ENCODE data around the gene MMP24. TPM values are rescaled to one million over a fixed set of nuclear protein-coding genes. Genes with fewer than 3 reads are reported as not detected.

MMP24 gene
- total RNA-seq, 1 experiment from 2014 or later, result 7.1 TPM

DNA sequence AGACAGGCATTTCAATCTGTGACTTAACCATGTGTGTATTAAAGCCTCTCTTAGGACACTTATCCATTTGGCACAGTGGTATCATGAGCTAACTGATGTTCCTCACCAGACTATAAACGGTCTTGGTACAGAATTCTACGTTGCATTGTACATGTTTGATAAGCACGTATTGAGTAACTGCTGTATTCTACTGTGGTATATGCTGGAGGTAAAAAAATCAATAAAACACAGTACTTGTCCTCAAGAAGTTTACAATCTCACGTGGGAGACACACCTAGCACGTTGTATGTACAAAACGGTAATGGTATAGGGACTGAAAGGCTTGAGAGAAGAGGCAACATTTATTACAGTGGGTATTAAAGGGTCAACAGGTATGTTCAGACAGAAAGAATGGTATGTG is 98.9 kb downstream of the MMP24 start:
- Histone ChIP-seq H3K4me3 (ENCODE audit: low read depth in 2 of 2, low read length in 2 of 2) (no peak overlapping the region), H3K4me1 (ENCODE audit: control insufficient read depth, insufficient read depth, low read length) (peaks cover 38% of the 10 kb centered on the region), H3K27ac (ENCODE audit: low read length) (peak overlapping the region; percentile 58), H3K36me3 (ENCODE audit: control insufficient read depth, insufficient read depth, low read length) (no peaks in the 10 kb centered on the region), H3K27me3 (ENCODE audit: control insufficient read depth, insufficient read depth, low read length) (no peaks in the 10 kb centered on the region), H3K9me3 (ENCODE audit: control insufficient read depth, insufficient read depth, low read depth, low read length) (no peaks in the 10 kb centered on the region)
- ChIA-PET POLR2A (interaction anchor here (0.7 kb wide), 1 partner anchor 86 kb away, joined by 3 read pairs; no protein-coding TSS in a partner anchor), CTCF (no interaction called here)
- in situ Hi-C loops (cut with HindIII; ENCODE audit: low pct_unique_long_range_greater_than_20kb, low sequenced_read_pairs), result no loop called here
- DNase-seq (ENCODE audit: low read depth, low spot score) (no peak), ATAC-seq (no peak)
- no TSS peak for BruUV-seq (replicated peaks)
- intact Hi-C loops (cut with micrococcal nuclease; ENCODE audit: unreplicated experiment), result no loop called here
- TF ChIP-seq, protein P1, sequence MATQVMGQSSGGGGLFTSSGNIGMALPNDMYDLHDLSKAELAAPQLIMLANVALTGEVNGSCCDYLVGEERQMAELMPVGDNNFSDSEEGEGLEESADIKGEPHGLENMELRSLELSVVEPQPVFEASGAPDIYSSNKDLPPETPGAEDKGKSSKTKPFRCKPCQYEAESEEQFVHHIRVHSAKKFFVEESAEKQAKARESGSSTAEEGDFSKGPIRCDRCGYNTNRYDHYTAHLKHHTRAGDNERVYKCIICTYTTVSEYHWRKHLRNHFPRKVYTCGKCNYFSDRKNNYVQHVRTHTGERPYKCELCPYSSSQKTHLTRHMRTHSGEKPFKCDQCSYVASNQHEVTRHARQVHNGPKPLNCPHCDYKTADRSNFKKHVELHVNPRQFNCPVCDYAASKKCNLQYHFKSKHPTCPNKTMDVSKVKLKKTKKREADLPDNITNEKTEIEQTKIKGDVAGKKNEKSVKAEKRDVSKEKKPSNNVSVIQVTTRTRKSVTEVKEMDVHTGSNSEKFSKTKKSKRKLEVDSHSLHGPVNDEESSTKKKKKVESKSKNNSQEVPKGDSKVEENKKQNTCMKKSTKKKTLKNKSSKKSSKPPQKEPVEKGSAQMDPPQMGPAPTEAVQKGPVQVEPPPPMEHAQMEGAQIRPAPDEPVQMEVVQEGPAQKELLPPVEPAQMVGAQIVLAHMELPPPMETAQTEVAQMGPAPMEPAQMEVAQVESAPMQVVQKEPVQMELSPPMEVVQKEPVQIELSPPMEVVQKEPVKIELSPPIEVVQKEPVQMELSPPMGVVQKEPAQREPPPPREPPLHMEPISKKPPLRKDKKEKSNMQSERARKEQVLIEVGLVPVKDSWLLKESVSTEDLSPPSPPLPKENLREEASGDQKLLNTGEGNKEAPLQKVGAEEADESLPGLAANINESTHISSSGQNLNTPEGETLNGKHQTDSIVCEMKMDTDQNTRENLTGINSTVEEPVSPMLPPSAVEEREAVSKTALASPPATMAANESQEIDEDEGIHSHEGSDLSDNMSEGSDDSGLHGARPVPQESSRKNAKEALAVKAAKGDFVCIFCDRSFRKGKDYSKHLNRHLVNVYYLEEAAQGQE (IDR thresholded peaks at IDR 0.05; ENCODE audit: insufficient read depth in 1 of 2, low read depth in 2 of 2, low read length in 1 of 2), result no peak
- TF ChIP-seq SIN3A (IDR thresholded peaks at IDR 0.05; ENCODE audit: borderline replicate concordance, insufficient read depth, low read depth, low read length) (no peak), POLR2AphosphoS5 (IDR thresholded peaks at IDR 0.05; ENCODE audit: low read depth, low read length) (no peak), TCF7L2 (IDR thresholded peaks at IDR 0.05; ENCODE audit: low read depth, low read length) (no peak)
- TF ChIP-seq, protein P2, sequence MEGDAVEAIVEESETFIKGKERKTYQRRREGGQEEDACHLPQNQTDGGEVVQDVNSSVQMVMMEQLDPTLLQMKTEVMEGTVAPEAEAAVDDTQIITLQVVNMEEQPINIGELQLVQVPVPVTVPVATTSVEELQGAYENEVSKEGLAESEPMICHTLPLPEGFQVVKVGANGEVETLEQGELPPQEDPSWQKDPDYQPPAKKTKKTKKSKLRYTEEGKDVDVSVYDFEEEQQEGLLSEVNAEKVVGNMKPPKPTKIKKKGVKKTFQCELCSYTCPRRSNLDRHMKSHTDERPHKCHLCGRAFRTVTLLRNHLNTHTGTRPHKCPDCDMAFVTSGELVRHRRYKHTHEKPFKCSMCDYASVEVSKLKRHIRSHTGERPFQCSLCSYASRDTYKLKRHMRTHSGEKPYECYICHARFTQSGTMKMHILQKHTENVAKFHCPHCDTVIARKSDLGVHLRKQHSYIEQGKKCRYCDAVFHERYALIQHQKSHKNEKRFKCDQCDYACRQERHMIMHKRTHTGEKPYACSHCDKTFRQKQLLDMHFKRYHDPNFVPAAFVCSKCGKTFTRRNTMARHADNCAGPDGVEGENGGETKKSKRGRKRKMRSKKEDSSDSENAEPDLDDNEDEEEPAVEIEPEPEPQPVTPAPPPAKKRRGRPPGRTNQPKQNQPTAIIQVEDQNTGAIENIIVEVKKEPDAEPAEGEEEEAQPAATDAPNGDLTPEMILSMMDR (IDR thresholded peaks at IDR 0.05), result no peak

DNA sequence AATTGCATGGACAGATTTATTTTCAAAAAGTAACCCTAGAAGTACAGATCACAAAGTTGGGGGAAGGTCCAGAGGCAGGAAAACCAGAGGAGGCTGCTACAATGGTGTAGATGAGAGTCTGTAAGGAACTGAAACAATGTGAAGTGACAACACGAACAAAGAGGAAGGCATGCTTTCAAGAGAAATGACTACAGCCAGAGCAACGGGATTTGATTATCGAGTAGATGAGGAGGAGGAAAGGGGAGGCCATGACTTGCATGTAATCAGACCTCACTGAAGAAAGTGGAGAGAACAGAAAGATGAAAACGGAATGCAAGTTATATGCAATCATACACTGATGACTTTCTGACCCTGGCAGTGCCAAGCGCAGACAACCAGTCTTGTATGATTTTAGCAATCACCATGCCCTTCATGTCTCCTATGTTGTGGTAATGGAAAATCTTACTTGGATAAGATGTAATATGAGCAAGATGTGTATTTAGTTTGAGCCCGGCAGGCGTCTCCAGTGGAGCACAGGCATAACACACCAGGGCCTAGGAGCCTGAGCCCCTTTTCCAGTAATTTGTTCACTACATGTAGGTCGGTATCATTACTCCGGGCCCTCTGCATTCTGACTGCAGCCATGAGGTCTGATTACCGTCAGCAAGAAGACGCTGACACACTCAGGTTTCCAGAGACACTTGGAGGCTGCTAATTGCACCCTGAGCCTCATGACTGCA is 99.7 kb downstream of the MMP24 start:
- intact Hi-C loops (cut with micrococcal nuclease; ENCODE audit: unreplicated experiment), result no loop called here
- no peak overlapping the region for H3K4me3 ChIP-seq (ENCODE audit: low read depth in 2 of 2, low read length in 2 of 2)
- H3K9me3 ChIP-seq (ENCODE audit: control insufficient read depth, insufficient read depth, low read depth, low read length), result no peaks in the 10 kb centered on the region
- no peaks in the 10 kb centered on the region for H3K36me3 ChIP-seq (ENCODE audit: control insufficient read depth, insufficient read depth, low read length)
- in situ Hi-C loops (cut with HindIII; ENCODE audit: low pct_unique_long_range_greater_than_20kb, low sequenced_read_pairs), result no loop called here
- no TSS peak for BruUV-seq (replicated peaks)
- DNase-seq (ENCODE audit: low read depth, low spot score) (no peak), ATAC-seq (0 out of 2 replicates have a peak, but pooled peaks have one; percentile 20)
- ChIA-PET POLR2A (interaction anchor here (0.7 kb wide), 1 partner anchor 85 kb away, joined by 3 read pairs; no protein-coding TSS in a partner anchor), CTCF (no interaction called here)
- TF ChIP-seq TCF7L2 (IDR thresholded peaks at IDR 0.05; ENCODE audit: low read depth, low read length), result no peak
- TF ChIP-seq POLR2AphosphoS5 (IDR thresholded peaks at IDR 0.05; ENCODE audit: low read depth, low read length), result no peak
- TF ChIP-seq, protein P1 (IDR thresholded peaks at IDR 0.05; ENCODE audit: insufficient read depth in 1 of 2, low read depth in 2 of 2, low read length in 1 of 2), result no peak
- TF ChIP-seq, protein P2 (IDR thresholded peaks at IDR 0.05), result no peak
- H3K27me3 ChIP-seq (ENCODE audit: control insufficient read depth, insufficient read depth, low read length), result no peaks in the 10 kb centered on the region
- H3K4me1 ChIP-seq (ENCODE audit: control insufficient read depth, insufficient read depth, low read length), result peaks cover 34% of the 10 kb centered on the region
- peak overlapping the region; percentile 58 for H3K27ac ChIP-seq (ENCODE audit: low read length)

Measured in Panc1 (cell line).